ENCODE data around the gene STAT5B.

DNA sequence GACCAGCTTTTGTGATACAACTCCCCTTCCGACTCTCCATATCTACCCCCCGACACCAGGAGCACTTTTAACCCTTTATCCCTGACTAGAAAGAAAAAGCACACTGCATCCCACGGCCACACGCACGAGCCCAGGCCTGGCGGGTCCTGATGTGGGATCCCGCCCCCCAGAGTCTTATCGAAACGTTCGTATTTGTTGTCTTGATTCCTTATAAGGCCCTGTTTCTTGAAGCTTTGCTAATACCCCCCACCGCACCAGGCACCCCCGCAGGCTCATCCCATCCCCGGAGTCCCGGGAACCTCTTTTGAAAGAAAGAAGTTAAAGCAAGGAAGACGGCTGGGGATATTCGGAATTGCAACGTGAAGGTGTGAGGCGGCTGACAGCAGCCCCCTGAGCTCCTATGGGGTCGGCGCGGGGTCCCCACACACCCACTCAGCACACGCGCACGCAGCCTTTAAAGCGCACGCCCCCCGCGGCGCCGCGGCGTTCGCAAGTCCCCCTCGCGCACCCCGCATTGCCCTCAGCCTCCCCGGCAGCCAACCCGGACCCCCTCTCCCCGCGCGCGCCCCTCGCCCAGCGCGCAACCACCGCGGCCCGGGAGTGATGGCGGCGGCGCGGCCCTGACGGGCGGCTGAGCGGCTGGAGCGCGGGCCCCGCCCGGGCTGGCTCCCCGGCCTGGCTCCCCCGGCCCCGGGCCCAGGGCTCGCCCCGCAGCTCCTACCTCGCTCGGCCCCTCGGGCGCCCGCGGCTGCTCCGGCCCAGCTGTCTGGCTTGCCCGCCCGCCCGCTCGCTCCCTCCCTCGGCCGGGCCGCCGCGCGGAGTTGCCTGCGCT lies 448 bp downstream of the STAT5B start:
- TF ChIP-seq POLR2AphosphoS5 (IDR thresholded peaks at IDR 0.05) (no peak), POLR2A (IDR thresholded peaks at IDR 0.05) (no peak), EP300 (IDR thresholded peaks at IDR 0.05) (no peak)
- TF ChIP-seq, protein P1, sequence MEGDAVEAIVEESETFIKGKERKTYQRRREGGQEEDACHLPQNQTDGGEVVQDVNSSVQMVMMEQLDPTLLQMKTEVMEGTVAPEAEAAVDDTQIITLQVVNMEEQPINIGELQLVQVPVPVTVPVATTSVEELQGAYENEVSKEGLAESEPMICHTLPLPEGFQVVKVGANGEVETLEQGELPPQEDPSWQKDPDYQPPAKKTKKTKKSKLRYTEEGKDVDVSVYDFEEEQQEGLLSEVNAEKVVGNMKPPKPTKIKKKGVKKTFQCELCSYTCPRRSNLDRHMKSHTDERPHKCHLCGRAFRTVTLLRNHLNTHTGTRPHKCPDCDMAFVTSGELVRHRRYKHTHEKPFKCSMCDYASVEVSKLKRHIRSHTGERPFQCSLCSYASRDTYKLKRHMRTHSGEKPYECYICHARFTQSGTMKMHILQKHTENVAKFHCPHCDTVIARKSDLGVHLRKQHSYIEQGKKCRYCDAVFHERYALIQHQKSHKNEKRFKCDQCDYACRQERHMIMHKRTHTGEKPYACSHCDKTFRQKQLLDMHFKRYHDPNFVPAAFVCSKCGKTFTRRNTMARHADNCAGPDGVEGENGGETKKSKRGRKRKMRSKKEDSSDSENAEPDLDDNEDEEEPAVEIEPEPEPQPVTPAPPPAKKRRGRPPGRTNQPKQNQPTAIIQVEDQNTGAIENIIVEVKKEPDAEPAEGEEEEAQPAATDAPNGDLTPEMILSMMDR (IDR thresholded peaks at IDR 0.05) = no peak

All from suprapubic skin (tissue), 4 donors.